ENCODE results near the gene EIPR1. TPM values are rescaled to one million over a fixed set of nuclear protein-coding genes. Genes with fewer than 3 reads are reported as not detected.

Gene EIPR1
- total RNA-seq, 1 experiment from 2014 or later = 27.8 TPM

GRCh38 chr2:3329491-3329890 is 48.1 kb downstream of the EIPR1 start:
- no peak overlapping the region for H3K4me2 ChIP-seq (ENCODE audit: insufficient read depth, insufficient read length, low read length)
- peak overlapping the region; percentile 10 to 94 (median 93); a peak in 5 of 7 replicates for H3K27ac Mint-ChIP-seq
- H3K4ac ChIP-seq (ENCODE audit: low read depth, low read length) = no peak overlapping the region
- H3K4me3 Mint-ChIP-seq = no peak overlapping the region
- peaks cover 8 to 9% of the 10 kb centered on the region in 2 experiments; a peak in 3 of 5 replicates for H3K9me3 Mint-ChIP-seq
- peaks cover 28 to 43% (median 36%) of the 10 kb centered on the region in 3 experiments for H3K36me3 Mint-ChIP-seq (ENCODE audit: insufficient read depth in 1 of 3, low read depth in 3 of 3)
- TF ChIP-seq CTCF (conservative IDR thresholded peaks at IDR 0.05) = no peak
- no peak overlapping the region for H3K23ac ChIP-seq (ENCODE audit: insufficient read length, low read depth, low read length)
- no peak overlapping the region for H3T11ph ChIP-seq (ENCODE audit: low read length)
- no peaks in the 10 kb centered on the region for H3K79me1 ChIP-seq (ENCODE audit: insufficient read depth, low read depth, low read length, poor library complexity, severe bottlenecking)
- H3K27ac ChIP-seq (ENCODE audit: insufficient read length, low read depth, low read length) = no peak overlapping the region
- no peak overlapping the region for H2BK120ac ChIP-seq (ENCODE audit: low read depth, low read length, poor library complexity, severe bottlenecking)
- H3K27me3 ChIP-seq (ENCODE audit: insufficient read depth, low read length) = no peaks in the 10 kb centered on the region
- H3K79me2 ChIP-seq (ENCODE audit: insufficient read depth, low read length) = no peaks in the 10 kb centered on the region
- H4K8ac ChIP-seq (replicated peaks; ENCODE audit: insufficient read length, low read depth, low read length) = no peak overlapping the region
- H2BK20ac ChIP-seq (ENCODE audit: low read depth, low read length, poor library complexity, severe bottlenecking) = no peak overlapping the region
- H4K5ac ChIP-seq (ENCODE audit: insufficient read length, low read depth, low read length) = no peak overlapping the region
- no peak overlapping the region for H3K56ac ChIP-seq (ENCODE audit: insufficient read length, low read depth, low read length)
- no peaks in the 10 kb centered on the region for H3K9me3 ChIP-seq (ENCODE audit: control insufficient read depth, low read depth, low read length)
- no CpG with 5 or more reads among the region's 5 CpGs for WGBS (ENCODE audit: extremely low coverage, insufficient read length, low lambda C conversion rate)
- H4K91ac ChIP-seq (ENCODE audit: insufficient read length, low read depth, low read length) = no peak overlapping the region
- H3K14ac ChIP-seq (ENCODE audit: insufficient read depth, low read length) = no peak overlapping the region
- no peak overlapping the region for H2BK5ac ChIP-seq (ENCODE audit: insufficient read length, low read length)
- no peak for DNase-seq
- H2BK12ac ChIP-seq (ENCODE audit: insufficient read length, low read depth, low read length) = no peak overlapping the region
- H3K4me1 ChIP-seq (ENCODE audit: insufficient read depth, low read length) = peaks cover 2% of the 10 kb centered on the region; the same call in 1 of the 2 replicates
- H2AFZ ChIP-seq (ENCODE audit: low read length) = no peak overlapping the region
- no peak overlapping the region for H3K18ac ChIP-seq (ENCODE audit: insufficient read length, low read depth, low read length)
- H4K20me1 ChIP-seq (ENCODE audit: control insufficient read depth, insufficient read depth, insufficient read length) = no peaks in the 10 kb centered on the region
- no peaks in the 10 kb centered on the region for H3K23me2 ChIP-seq (ENCODE audit: insufficient read length, low read depth, low read length, poor library complexity, severe bottlenecking)
- H3K27me3 Mint-ChIP-seq (ENCODE audit: low read depth) = no peaks in the 10 kb centered on the region
- no peak overlapping the region for H3K9ac ChIP-seq (ENCODE audit: extremely low read depth, insufficient read length, low read length)
- peaks cover 10 to 23% of the 10 kb centered on the region in 2 experiments for H3K4me1 Mint-ChIP-seq
- H2AK5ac ChIP-seq (ENCODE audit: insufficient read length, low read length) = no peak overlapping the region
- H2BK15ac ChIP-seq (ENCODE audit: low read depth, low read length) = no peak overlapping the region
